GM12878 (cell line): ENCODE data around the gene SMU1. TPM values are rescaled to one million over a fixed set of nuclear protein-coding genes. Genes with fewer than 3 reads are reported as not detected.
A peak's percentile ranks its signal among the peaks of the same experiment; 100 is the strongest.

ENCODE experiments used
- ATAC-seq: fragments of 200-7000 bp; cut with Tn5 transposase; 3 replicates; pipeline ENCODE4 v1.9.1; 2020; ENCODE audit warnings: mild to moderate bottlenecking, moderate library complexity
- BruUV-seq: library from RNA; stranded (reverse); fragments of 400-500 nt; replicated peaks from 2 replicates; lab custom pipeline; 2021; lab: Mats Ljungman, UMichigan
- CTCF ChIA-PET: fragments of 300-600 bp; sonication (Branson Sonifier 250); formaldehyde crosslinking; extraction: SDS; loops from one replicate; lab custom pipeline; 2021; ENCODE audit warnings: inconsistent platforms; lab: Yijun Ruan, JAX
- POLR2A ChIA-PET: fragments of 350-600 bp; formaldehyde crosslinking; extraction: SDS; loops from one replicate; lab custom pipeline; 2021; ENCODE audit warnings: inconsistent platforms; lab: Charles Lee
- RAD21 ChIA-PET: fragments of 300-600 bp; sonication (Branson Sonifier 250); formaldehyde crosslinking; loops from one replicate; lab custom pipeline; 2023; ENCODE audit warnings: antibody characterized with exemption; ENCODE audit not compliant: unreplicated experiment; lab: Charles Lee
- SMC1A ChIA-PET: fragments of 300-600 bp; sonication (Branson Sonifier 250); formaldehyde crosslinking; loops from one replicate; lab custom pipeline; 2023; ENCODE audit not compliant: unreplicated experiment, uncharacterized antibody; lab: Charles Lee
- DNase-seq: peaks from one replicate; pipeline ENCODE4 v3.0.0-alpha.2; 2011; ENCODE audit warnings: low read depth, low spot score
- FAIRE-seq: peaks from 3 replicates; lab custom pipeline; 2011; peaks lifted over from hg19 to GRCh38; lab: Jason Lieb, UNC
- H2AFZ ChIP-seq: 2 replicates; pipeline ENCODE4 v1.6.0; 2011; ENCODE audit warnings: low read depth, low read length, control low read depth; ENCODE audit not compliant: control insufficient read depth
- H3K27ac ChIP-seq: 2 replicates; pipeline ENCODE4 v1.5.1; 2011; ENCODE audit warnings: control low read depth; ENCODE audit not compliant: control insufficient read depth, insufficient read depth
- H3K27me3 ChIP-seq, 2 experiments: replicated peaks in 1 of 2; 2 replicates each; pipeline versions ENCODE4 v1.6.0 to v1.6.1; 2011; ENCODE audit warnings: low read length in 1 of 2; ENCODE audit not compliant: control insufficient read depth in 2 of 2, insufficient read depth in 2 of 2
- H3K36me3 ChIP-seq, 2 experiments: 2 replicates each; pipeline ENCODE4 v1.5.1; 2011; ENCODE audit warnings: low read length in 1 of 2; ENCODE audit not compliant: control insufficient read depth in 2 of 2, insufficient read depth in 2 of 2
- H3K4me1 ChIP-seq: 2 replicates; pipeline ENCODE4 v1.6.1; 2011; ENCODE audit warnings: mild to moderate bottlenecking, low read length, moderate library complexity, mixed read lengths; ENCODE audit not compliant: control insufficient read depth, insufficient read depth
- H3K4me2 ChIP-seq: 2 replicates; pipeline ENCODE4 v1.6.0; 2011; ENCODE audit warnings: control low read depth; ENCODE audit not compliant: control insufficient read depth, insufficient read depth
- H3K4me3 ChIP-seq: fragments of 200-600 bp; sonication (generic); 2 replicates; pipeline ENCODE4 v1.5.1; 2016
- H3K79me2 ChIP-seq: 2 replicates; pipeline ENCODE4 v1.6.0; 2011; ENCODE audit warnings: low read length; ENCODE audit not compliant: control insufficient read depth, insufficient read depth
- H3K9ac ChIP-seq: 2 replicates; pipeline ENCODE4 v1.8.0; 2011; ENCODE audit warnings: low read length, control low read depth, mixed read lengths; ENCODE audit not compliant: control insufficient read depth, insufficient read depth
- H3K9me3 ChIP-seq: replicated peaks from 3 replicates; pipeline ENCODE4 v1.5.1; 2011; ENCODE audit warnings: mild to moderate bottlenecking, low read length; ENCODE audit not compliant: control insufficient read depth, insufficient read depth
- H4K20me1 ChIP-seq: 2 replicates; pipeline ENCODE4 v1.6.0; 2011; ENCODE audit not compliant: control insufficient read depth, insufficient read depth
- ASH2L ChIP-seq: fragments of 300-600, 200-600 bp; sonication (generic); IDR thresholded peaks from 2 replicates; pipeline ENCODE4 v1.6.1; 2017; ENCODE audit warnings: low read depth, mild to moderate bottlenecking, borderline replicate concordance
- NBN ChIP-seq: fragments of 450-650 bp; IDR thresholded peaks from 2 replicates; pipeline ENCODE4 v1.6.1; 2016
- PAX5 ChIP-seq: IDR thresholded peaks from 2 replicates; pipeline ENCODE4 v1.6.1; 2011; ENCODE audit warnings: low read depth, low read length, borderline replicate concordance
- SIX5 ChIP-seq: IDR thresholded peaks from 2 replicates; pipeline ENCODE4 v1.6.1; 2011; ENCODE audit warnings: mild to moderate bottlenecking, low read depth, low read length, moderate library complexity; ENCODE audit not compliant: severe bottlenecking
- TAF1 ChIP-seq: IDR thresholded peaks from 2 replicates; pipeline ENCODE4 v1.6.1; 2011; ENCODE audit warnings: mild to moderate bottlenecking, low read depth, low read length, borderline replicate concordance
- ZNF384 ChIP-seq: IDR thresholded peaks from 2 replicates; pipeline ENCODE4 v1.6.1; 2012; ENCODE audit warnings: low read depth, mild to moderate bottlenecking, low read length, improper control_type of control experiment, borderline replicate concordance
- WGBS: methylation state at CpG from one replicate; pipeline ENCODE4 v1.1.6; 2016; ENCODE audit warnings: low lambda C conversion rate; ENCODE audit not compliant: insufficient replicate concordance, insufficient coverage; ENCODE audit errors: missing lambda C conversion rate; 5-methylcytosine and 5-hydroxymethylcytosine counted together
- in situ Hi-C: fragments of 300-500 bp; cut with MboI; formaldehyde crosslinking; loops from 9 replicates; pipeline ENCODE4 v1.14.3; 2018; ENCODE audit warnings: mixed read lengths
- intact Hi-C: fragments of 100-400 bp; cut with micrococcal nuclease; formaldehyde crosslinking; loops from one replicate; pipeline ENCODE4 v1.14.2; 2022; ENCODE audit not compliant: unreplicated experiment
- polyA plus RNA-seq, 11 experiments: library from polyadenylated mRNA; depleted of rRNA in 4 of 11; unstranded in 6 of 11; stranded (reverse) in 5 of 11; fragments of >200 nt; fragmentation: Nextera tagmentation in 4 of 11; fragmentation: Illumina TruSeq in 1 of 11; extraction: Ambion mirVana in 4 of 11; extraction: Trizol in 1 of 11; gene quantifications; 1 replicate in 1 of 11; 2 replicates in 10 of 11; pipeline versions ENCODE4 v1.2.1 to v1.2.3, GENCODE V29; 2011 to 2016; ENCODE audit warnings: inconsistent platforms in 2 of 11, missing spikeins in 2 of 11, low read depth in 1 of 11
- total RNA-seq, 4 experiments: library from RNA; depleted of rRNA in 3 of 4; stranded (reverse); fragments of >200 nt in 3 of 4; fragmentation: Illumina TruSeq in 1 of 4; extraction: Trizol in 1 of 4; gene quantifications; 2 replicates each; pipeline versions ENCODE4 v1.2.1 to v1.2.3, GENCODE V29; 2013 to 2021

SMU1 gene
- total and polyA plus RNA-seq, 10 of the 15 experiments (the other 5 are each of a cell fraction or from before 2014, with no cell fraction given): 18.5 to 34.6 (median 20.9) TPM

DNA sequence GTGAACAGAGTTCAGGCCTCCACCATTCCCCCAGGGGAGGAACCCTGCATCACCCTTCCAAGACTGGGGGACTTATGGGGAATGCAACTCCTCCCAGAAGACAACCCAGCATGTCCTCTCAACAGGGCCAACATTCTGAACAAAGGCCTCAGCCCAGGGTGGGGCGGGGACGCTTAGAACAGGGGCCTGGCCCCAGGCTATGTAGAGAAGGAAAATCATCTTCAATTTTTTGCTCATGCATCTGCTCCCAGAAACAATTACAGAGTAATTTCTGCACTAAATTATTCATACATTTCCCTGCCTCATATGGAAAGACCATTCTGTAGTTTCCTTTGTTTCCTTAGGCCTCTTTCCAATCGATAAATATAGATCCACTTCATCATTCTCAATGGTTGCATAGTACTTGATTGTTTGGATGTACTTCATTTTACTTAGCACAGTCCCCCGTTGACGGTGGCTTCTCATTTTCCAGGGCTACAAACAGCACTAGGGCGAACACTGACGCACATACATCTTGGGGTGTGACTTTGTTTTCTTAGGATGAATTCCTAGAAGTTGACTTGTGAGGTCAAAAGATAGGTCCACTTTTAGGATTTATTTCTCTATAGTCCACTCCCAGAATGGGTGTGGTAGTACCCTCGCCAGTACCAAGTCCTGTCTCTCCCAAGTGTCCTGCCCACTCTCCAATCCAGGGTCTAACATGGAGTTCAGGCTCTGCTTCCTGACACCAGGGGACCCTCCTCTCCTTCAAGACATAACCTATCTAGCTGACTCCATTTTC lies 27.2 kb upstream of the SMU1 start:
- Histone ChIP-seq H2AFZ (no peak overlapping the region), H3K27me3 (no peaks in the 10 kb centered on the region), H3K9me3 (no peaks in the 10 kb centered on the region), H3K36me3 (no peaks in the 10 kb centered on the region; a peak in 1 of 4 replicates), H3K4me1 (no peaks in the 10 kb centered on the region), H3K4me2 (no peak overlapping the region), H3K79me2 (no peaks in the 10 kb centered on the region), H3K27ac (no peak overlapping the region), H3K9ac (no peak overlapping the region), H3K4me3 (no peak overlapping the region), H4K20me1 (no peaks in the 10 kb centered on the region)
- ATAC-seq (no peak), FAIRE-seq (no peak), DNase-seq (no peak)
- in situ Hi-C loops (no loop called here), intact Hi-C loops (no loop called here)
- 87% methylated on average over 8 of the region's 8 CpGs for WGBS
- no peak for TF ChIP-seq ASH2L
- TF ChIP-seq TAF1: no peak
- no peak for TF ChIP-seq SIX5
- TF ChIP-seq ZNF384: no peak
- SMC1A ChIA-PET: interaction anchor here (0.7 to 1.2 kb wide), 3 partner anchors 40 to 123 kb away, joined by 3 to 4 read pairs (median 4); no protein-coding TSS in a partner anchor
- RAD21 ChIA-PET: no interaction called here
- no TSS peak for BruUV-seq
- CTCF ChIA-PET: interaction anchor here (1.2 kb wide), 1 partner anchor 49 kb away, joined by 3 read pairs; no protein-coding TSS in a partner anchor
- POLR2A ChIA-PET: interaction anchor here (0.5 kb wide), 1 partner anchor 1672 kb away, joined by 4 read pairs; no protein-coding TSS in a partner anchor

DNA sequence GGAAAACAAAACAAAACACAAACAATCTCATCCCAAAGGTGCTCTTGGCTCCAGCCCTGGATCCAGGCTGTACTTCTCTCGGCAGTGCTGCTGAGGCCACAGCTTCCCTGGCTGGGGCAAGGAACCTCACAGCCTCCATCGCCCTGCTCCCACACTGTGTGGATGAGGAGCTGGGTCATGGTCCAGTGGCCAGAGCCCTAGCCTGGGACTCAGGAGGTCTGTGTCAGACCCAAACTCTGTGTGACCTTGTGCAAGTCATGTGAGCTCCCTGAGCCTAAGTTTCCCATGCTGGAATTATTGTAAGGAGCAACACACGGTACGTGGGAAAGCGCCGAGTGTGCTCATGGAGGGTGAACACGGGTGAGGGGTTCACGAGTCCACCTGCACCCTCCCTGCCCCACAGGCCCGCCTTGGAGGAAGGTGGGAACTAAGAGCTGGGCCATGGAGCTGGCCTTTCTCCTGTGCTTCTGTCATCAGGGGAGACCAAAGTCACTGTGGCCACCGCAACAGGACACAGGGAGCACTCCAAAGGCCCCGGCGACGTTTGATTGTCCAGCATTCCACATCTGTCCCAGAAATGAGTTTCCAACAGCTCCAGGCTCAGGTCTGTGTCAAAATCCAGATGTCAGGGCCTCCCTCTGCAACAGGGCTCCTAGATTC lies 26.2 kb upstream of the SMU1 start:
- FAIRE-seq: no peak
- 93% methylated on average over 13 of the region's 13 CpGs for WGBS
- RAD21 ChIA-PET: interaction anchor here (1.2 kb wide), 1 partner anchor 123 kb away, joined by 3 read pairs; no protein-coding TSS in a partner anchor
- BruUV-seq: no TSS peak
- Histone ChIP-seq H3K4me2 (no peak overlapping the region), H3K79me2 (no peaks in the 10 kb centered on the region), H4K20me1 (no peaks in the 10 kb centered on the region), H3K9me3 (no peaks in the 10 kb centered on the region)
- TF ChIP-seq NBN (no peak), PAX5 (peak; percentile 62; the same call in 1 of the 2 replicates)
- TF ChIP-seq, all 136 proteins: peak for 1
- ATAC-seq (no peak), DNase-seq (no peak)
- H3K4me1 ChIP-seq: no peaks in the 10 kb centered on the region
- no peak overlapping the region for H3K27ac ChIP-seq
- intact Hi-C loops: no loop called here
- in situ Hi-C loops: no loop called here
- ChIA-PET SMC1A (interaction anchor here (1.2 kb wide), 1 partner anchor 124 kb away, joined by 4 read pairs; no protein-coding TSS in a partner anchor), CTCF (interaction anchor here (1.2 kb wide), 1 partner anchor 50 kb away, joined by 3 read pairs; no protein-coding TSS in a partner anchor), POLR2A (no interaction called here)
- H3K36me3 ChIP-seq: no peaks in the 10 kb centered on the region
- no peaks in the 10 kb centered on the region for H3K27me3 ChIP-seq
- H3K4me3 ChIP-seq: no peak overlapping the region
- no peak overlapping the region for H3K9ac ChIP-seq
- no peak overlapping the region for H2AFZ ChIP-seq
